H9 (cell line): ENCODE data around the gene EHD3. TPM values are rescaled to one million over a fixed set of nuclear protein-coding genes. Genes with fewer than 3 reads are reported as not detected.

Experiments
- DNase-seq: peaks from one replicate; pipeline ENCODE4 v3.0.0-alpha.2; 2017
- H2AFZ ChIP-seq: one replicate; pipeline ENCODE4 v1.6.1; 2013; ENCODE audit warnings: mild to moderate bottlenecking, low read length, control low read depth, moderate library complexity
- H2AK5ac ChIP-seq: 2 replicates; pipeline ENCODE4 v1.6.1; 2013; ENCODE audit warnings: low read length, control low read depth, mixed read lengths; ENCODE audit not compliant: insufficient read length
- H2BK120ac ChIP-seq: one replicate; pipeline ENCODE4 v1.6.1; 2013; ENCODE audit warnings: low read depth, mild to moderate bottlenecking, low read length, control low read depth, inconsistent platforms; ENCODE audit not compliant: poor library complexity, severe bottlenecking
- H2BK12ac ChIP-seq: 2 replicates; pipeline ENCODE4 v1.6.1; 2013; ENCODE audit warnings: low read length, control low read depth, mixed read lengths, low read depth; ENCODE audit not compliant: insufficient read length
- H2BK15ac ChIP-seq: 2 replicates; pipeline ENCODE4 v1.6.1; 2013; ENCODE audit warnings: low read depth, low read length, control low read depth
- H2BK20ac ChIP-seq: one replicate; pipeline ENCODE4 v1.6.1; 2013; ENCODE audit warnings: low read depth, mild to moderate bottlenecking, low read length, control low read depth, inconsistent platforms; ENCODE audit not compliant: poor library complexity, severe bottlenecking
- H2BK5ac ChIP-seq: 2 replicates; pipeline ENCODE4 v1.6.1; 2013; ENCODE audit warnings: low read length, control low read depth, mixed read lengths; ENCODE audit not compliant: insufficient read length
- H3K14ac ChIP-seq: 2 replicates; pipeline ENCODE4 v1.6.1; 2013; ENCODE audit warnings: low read length, control low read depth; ENCODE audit not compliant: insufficient read depth
- H3K18ac ChIP-seq: 2 replicates; pipeline ENCODE4 v1.6.1; 2013; ENCODE audit warnings: low read depth, mild to moderate bottlenecking, mixed read lengths, low read length, control low read depth; ENCODE audit not compliant: insufficient read length
- H3K23ac ChIP-seq: 2 replicates; pipeline ENCODE4 v1.6.1; 2013; ENCODE audit warnings: low read length, control low read depth, mixed read lengths, low read depth; ENCODE audit not compliant: insufficient read length
- H3K23me2 ChIP-seq: 2 replicates; pipeline ENCODE4 v1.6.1; 2013; ENCODE audit warnings: low read depth, mild to moderate bottlenecking, mixed read lengths, low read length, control low read depth; ENCODE audit not compliant: insufficient read length, poor library complexity, severe bottlenecking
- H3K27ac ChIP-seq: 2 replicates; pipeline ENCODE4 v1.5.1; 2013; ENCODE audit warnings: low read length, control low read depth, mixed read lengths, low read depth; ENCODE audit not compliant: insufficient read length
- H3K27me3 ChIP-seq: 2 replicates; pipeline ENCODE4 v1.6.1; 2013; ENCODE audit warnings: low read length, control low read depth, inconsistent platforms; ENCODE audit not compliant: insufficient read depth
- H3K4ac ChIP-seq: 2 replicates; pipeline ENCODE4 v1.6.1; 2013; ENCODE audit warnings: low read depth, mild to moderate bottlenecking, control low read depth, inconsistent platforms, low read length, moderate library complexity
- H3K4me1 ChIP-seq: 2 replicates; pipeline ENCODE4 v1.6.1; 2013; ENCODE audit warnings: low read length, control low read depth, inconsistent platforms; ENCODE audit not compliant: insufficient read depth
- H3K4me2 ChIP-seq: 2 replicates; pipeline ENCODE4 v1.6.1; 2013; ENCODE audit warnings: low read length, control low read depth, mixed read lengths; ENCODE audit not compliant: insufficient read length, insufficient read depth
- H3K56ac ChIP-seq: 2 replicates; pipeline ENCODE4 v1.6.1; 2013; ENCODE audit warnings: low read depth, mild to moderate bottlenecking, mixed read lengths, low read length, control low read depth; ENCODE audit not compliant: insufficient read length
- H3K79me1 ChIP-seq: 2 replicates; pipeline ENCODE4 v1.6.1; 2013; ENCODE audit warnings: low read depth, mild to moderate bottlenecking, moderate library complexity, low read length, control low read depth, inconsistent platforms; ENCODE audit not compliant: insufficient read depth, poor library complexity, severe bottlenecking
- H3K79me2 ChIP-seq: 2 replicates; pipeline ENCODE4 v1.6.1; 2013; ENCODE audit warnings: low read length, control low read depth, inconsistent platforms; ENCODE audit not compliant: insufficient read depth
- H3K9ac ChIP-seq: 2 replicates; pipeline ENCODE4 v1.6.1; 2013; ENCODE audit warnings: low read length, control low read depth, mixed read lengths; ENCODE audit not compliant: insufficient read length; ENCODE audit errors: extremely low read depth
- H3K9me3 ChIP-seq: one replicate; pipeline ENCODE4 v1.6.1; 2013; ENCODE audit warnings: low read depth, low read length, inconsistent platforms; ENCODE audit not compliant: control insufficient read depth
- H3T11ph ChIP-seq: one replicate; pipeline ENCODE4 v1.6.1; 2013; ENCODE audit warnings: mild to moderate bottlenecking, low read length, control low read depth, inconsistent platforms
- H4K20me1 ChIP-seq: one replicate; pipeline ENCODE4 v1.6.1; 2013; ENCODE audit not compliant: control insufficient read depth, insufficient read length, insufficient read depth
- H4K5ac ChIP-seq: 2 replicates; pipeline ENCODE4 v1.6.1; 2013; ENCODE audit warnings: low read depth, mild to moderate bottlenecking, mixed read lengths, low read length, control low read depth; ENCODE audit not compliant: insufficient read length
- H4K8ac ChIP-seq: replicated peaks from 2 replicates; pipeline ENCODE4 v1.6.1; 2013; ENCODE audit warnings: low read length, control low read depth, mixed read lengths, low read depth; ENCODE audit not compliant: insufficient read length
- H4K91ac ChIP-seq: 2 replicates; pipeline ENCODE4 v1.6.1; 2013; ENCODE audit warnings: low read depth, mild to moderate bottlenecking, moderate library complexity, mixed read lengths, low read length, control low read depth; ENCODE audit not compliant: insufficient read length
- H3K27ac Mint-ChIP-seq, 3 experiments: 2 replicates in 2 of 3; 3 replicates in 1 of 3; pipeline ENCODE4 v1.8.0; 2020 to 2021; ENCODE audit warnings: mixed read lengths in 3 of 3, mild to moderate bottlenecking in 1 of 3, moderate library complexity in 1 of 3
- H3K27me3 Mint-ChIP-seq: 2 replicates; pipeline ENCODE4 v1.8.0; 2021; ENCODE audit warnings: low read depth, mild to moderate bottlenecking, moderate library complexity, mixed read lengths
- H3K36me3 Mint-ChIP-seq, 3 experiments: 2 replicates in 2 of 3; 3 replicates in 1 of 3; pipeline ENCODE4 v1.8.0; 2020 to 2021; ENCODE audit warnings: low read depth in 3 of 3, mixed read lengths in 3 of 3; ENCODE audit not compliant: insufficient read depth in 1 of 3
- H3K4me1 Mint-ChIP-seq, 2 experiments: 2 replicates each; pipeline ENCODE4 v1.8.0; 2020; ENCODE audit warnings: mixed read lengths in 2 of 2
- H3K4me3 Mint-ChIP-seq, 2 experiments: 2 replicates in 1 of 2; 3 replicates in 1 of 2; pipeline ENCODE4 v1.8.0; 2020 to 2021; ENCODE audit warnings: mild to moderate bottlenecking in 2 of 2, mixed read lengths in 2 of 2, moderate library complexity in 1 of 2
- H3K9me3 Mint-ChIP-seq, 2 experiments: 2 replicates in 1 of 2; 3 replicates in 1 of 2; pipeline ENCODE4 v1.8.0; 2020; ENCODE audit warnings: mild to moderate bottlenecking in 2 of 2, mixed read lengths in 2 of 2, moderate library complexity in 1 of 2
- WGBS: extraction: QIAGEN DNeasy Blood & Tissue Kit; methylation state at CpG from one replicate; pipeline ENCODE4 v1.1.7; 2013; ENCODE audit warnings: missing lambda C conversion rate, low lambda C conversion rate, mixed read lengths; ENCODE audit not compliant: insufficient read length; ENCODE audit errors: extremely low coverage; 5-methylcytosine and 5-hydroxymethylcytosine counted together
- total RNA-seq: library from RNA; stranded (reverse); gene quantifications from 2 replicates; pipeline ENCODE4 v1.2.1, GENCODE V29; 2021
- TF ChIP-seq, protein P1 (sequence below): fragments of 200-600 bp; sonication (generic); conservative IDR thresholded peaks from 3 replicates; pipeline ENCODE4 v1.8.0; 2021; ENCODE audit warnings: antibody characterized with exemption, mild to moderate bottlenecking

The EHD3 gene
- total RNA-seq, 1 experiment from 2014 or later = 8.3 TPM

DNA sequence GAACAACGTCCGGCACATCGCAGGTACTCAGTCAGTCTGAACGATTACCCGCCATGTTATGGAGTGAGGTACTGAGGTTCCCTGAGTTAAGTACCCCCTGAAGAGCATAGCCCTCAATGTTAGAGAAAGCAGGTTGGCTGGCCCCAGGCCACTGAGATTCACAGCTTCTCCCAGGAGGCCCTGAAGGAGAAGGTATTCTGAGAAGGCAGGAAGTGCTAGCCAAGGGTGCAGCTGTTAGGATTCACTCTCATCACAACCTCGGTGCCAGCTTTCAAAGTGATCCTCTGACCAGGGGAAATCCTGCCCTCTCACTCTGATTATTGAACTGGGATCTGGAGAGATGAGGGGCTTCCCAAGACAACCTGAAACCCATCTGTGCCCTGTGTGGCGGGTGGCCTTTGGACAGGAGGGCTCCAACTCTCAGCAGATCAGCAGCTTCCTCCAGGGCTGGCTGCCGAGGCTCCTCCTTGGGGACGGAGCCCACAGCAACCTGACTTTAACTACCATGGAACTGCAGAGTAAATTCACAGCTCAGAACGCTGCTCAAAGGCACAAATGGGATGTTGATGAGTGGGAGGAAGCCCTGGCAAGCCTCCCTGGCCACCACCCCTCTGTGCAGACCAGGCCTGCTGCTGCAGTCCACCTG lies 7.8 kb downstream of the EHD3 start:
- H3K4me1 Mint-ChIP-seq = peaks cover 0 to 5% of the 10 kb centered on the region in 2 experiments; a peak in 1 of 4 replicates
- no peak overlapping the region for H4K91ac ChIP-seq
- H3K79me2 ChIP-seq = no peaks in the 10 kb centered on the region
- H3K4ac ChIP-seq = no peak overlapping the region
- no peaks in the 10 kb centered on the region for H3K79me1 ChIP-seq
- H3K18ac ChIP-seq = no peak overlapping the region
- H4K8ac ChIP-seq = no peak overlapping the region
- no peak overlapping the region for H2BK20ac ChIP-seq
- no peak overlapping the region for H2AK5ac ChIP-seq
- TF ChIP-seq, protein P1, sequence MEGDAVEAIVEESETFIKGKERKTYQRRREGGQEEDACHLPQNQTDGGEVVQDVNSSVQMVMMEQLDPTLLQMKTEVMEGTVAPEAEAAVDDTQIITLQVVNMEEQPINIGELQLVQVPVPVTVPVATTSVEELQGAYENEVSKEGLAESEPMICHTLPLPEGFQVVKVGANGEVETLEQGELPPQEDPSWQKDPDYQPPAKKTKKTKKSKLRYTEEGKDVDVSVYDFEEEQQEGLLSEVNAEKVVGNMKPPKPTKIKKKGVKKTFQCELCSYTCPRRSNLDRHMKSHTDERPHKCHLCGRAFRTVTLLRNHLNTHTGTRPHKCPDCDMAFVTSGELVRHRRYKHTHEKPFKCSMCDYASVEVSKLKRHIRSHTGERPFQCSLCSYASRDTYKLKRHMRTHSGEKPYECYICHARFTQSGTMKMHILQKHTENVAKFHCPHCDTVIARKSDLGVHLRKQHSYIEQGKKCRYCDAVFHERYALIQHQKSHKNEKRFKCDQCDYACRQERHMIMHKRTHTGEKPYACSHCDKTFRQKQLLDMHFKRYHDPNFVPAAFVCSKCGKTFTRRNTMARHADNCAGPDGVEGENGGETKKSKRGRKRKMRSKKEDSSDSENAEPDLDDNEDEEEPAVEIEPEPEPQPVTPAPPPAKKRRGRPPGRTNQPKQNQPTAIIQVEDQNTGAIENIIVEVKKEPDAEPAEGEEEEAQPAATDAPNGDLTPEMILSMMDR = no peak
- H3K4me1 ChIP-seq = no peaks in the 10 kb centered on the region
- H3K23me2 ChIP-seq = no peaks in the 10 kb centered on the region
- no peaks in the 10 kb centered on the region for H3K9me3 Mint-ChIP-seq
- no peak overlapping the region for H2AFZ ChIP-seq
- H2BK120ac ChIP-seq = no peak overlapping the region
- no peak overlapping the region for H3K4me2 ChIP-seq
- H2BK15ac ChIP-seq = no peak overlapping the region
- H3K27ac ChIP-seq = no peak overlapping the region
- H3K56ac ChIP-seq = no peak overlapping the region
- peaks cover 1 to 9% (median 8%) of the 10 kb centered on the region in 3 experiments; a peak in 4 of 7 replicates for H3K36me3 Mint-ChIP-seq
- H3K9ac ChIP-seq = no peak overlapping the region
- H3K27me3 Mint-ChIP-seq = no peaks in the 10 kb centered on the region
- no peak overlapping the region for H2BK5ac ChIP-seq
- no peaks in the 10 kb centered on the region for H3K9me3 ChIP-seq
- H4K20me1 ChIP-seq = peaks cover 3% of the 10 kb centered on the region
- peak; percentile 19 for DNase-seq
- no peak overlapping the region for H3K27ac Mint-ChIP-seq
- H2BK12ac ChIP-seq = no peak overlapping the region
- no peak overlapping the region for H3K14ac ChIP-seq
- WGBS = no CpG with 5 or more reads among the region's 10 CpGs
- no peaks in the 10 kb centered on the region for H3K27me3 ChIP-seq
- H3K4me3 Mint-ChIP-seq = no peak overlapping the region
- no peak overlapping the region for H3K23ac ChIP-seq
- H4K5ac ChIP-seq = no peak overlapping the region
- no peak overlapping the region for H3T11ph ChIP-seq
